GM21723 (cell line): ENCODE results near the gene EDDM3A.

Source experiments
- ATAC-seq: cut with Tn5 transposase; IDR thresholded peaks from one replicate; pipeline ENCODE4 v1.9.1; 2021; ENCODE audit warnings: mild to moderate bottlenecking, moderate library complexity; ENCODE audit not compliant: unreplicated experiment

Gene EDDM3A

DNA sequence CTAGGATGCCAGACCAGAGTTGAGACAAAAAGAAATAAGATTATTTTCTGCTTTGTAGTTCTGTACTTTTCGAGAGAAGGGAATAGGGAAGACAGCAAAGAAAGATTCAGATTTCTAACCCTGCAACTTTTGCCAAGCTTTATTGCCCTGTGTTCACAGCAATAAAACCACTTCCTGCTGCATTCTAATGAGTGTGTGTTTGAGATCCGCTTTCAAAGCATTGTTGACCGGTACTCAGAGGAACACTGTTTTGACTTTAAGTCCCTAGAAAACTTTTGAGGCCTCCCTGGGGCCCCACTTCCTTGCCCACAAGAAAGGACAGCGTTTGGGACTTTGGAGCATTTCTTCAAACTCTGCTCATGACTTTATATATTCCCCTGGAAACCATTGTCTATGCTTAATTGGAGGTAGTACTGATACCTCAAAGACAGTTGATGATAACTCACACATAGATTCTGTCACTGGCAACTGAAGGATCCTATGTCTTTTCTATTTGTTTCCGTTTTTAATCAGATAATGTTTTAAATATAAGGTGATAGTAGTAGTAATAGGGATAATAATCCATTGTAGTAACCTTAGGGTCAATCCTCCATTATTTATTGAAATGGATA is 36.7 kb downstream of the EDDM3A start:
- peak; percentile 53 for ATAC-seq

DNA sequence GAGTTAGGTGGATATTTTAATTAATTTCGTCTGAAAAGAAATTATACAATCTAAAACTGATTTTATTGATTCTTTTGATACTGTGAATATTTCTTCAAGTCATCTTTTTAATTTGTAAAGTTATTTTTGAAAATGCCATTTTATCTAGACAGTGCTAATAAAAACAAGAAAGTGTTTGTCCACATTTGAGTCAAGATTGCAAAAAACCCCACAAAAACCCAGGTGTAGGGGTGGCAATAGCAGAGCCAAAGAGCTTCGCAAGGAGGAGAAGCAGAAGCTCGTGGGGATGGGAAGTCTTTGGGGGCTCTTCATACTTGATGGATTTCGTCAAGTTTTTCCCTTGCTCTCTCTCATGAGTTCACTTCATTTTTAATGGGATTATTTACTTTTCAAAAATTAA is 41.3 kb downstream of the EDDM3A start:
- no peak for ATAC-seq

DNA sequence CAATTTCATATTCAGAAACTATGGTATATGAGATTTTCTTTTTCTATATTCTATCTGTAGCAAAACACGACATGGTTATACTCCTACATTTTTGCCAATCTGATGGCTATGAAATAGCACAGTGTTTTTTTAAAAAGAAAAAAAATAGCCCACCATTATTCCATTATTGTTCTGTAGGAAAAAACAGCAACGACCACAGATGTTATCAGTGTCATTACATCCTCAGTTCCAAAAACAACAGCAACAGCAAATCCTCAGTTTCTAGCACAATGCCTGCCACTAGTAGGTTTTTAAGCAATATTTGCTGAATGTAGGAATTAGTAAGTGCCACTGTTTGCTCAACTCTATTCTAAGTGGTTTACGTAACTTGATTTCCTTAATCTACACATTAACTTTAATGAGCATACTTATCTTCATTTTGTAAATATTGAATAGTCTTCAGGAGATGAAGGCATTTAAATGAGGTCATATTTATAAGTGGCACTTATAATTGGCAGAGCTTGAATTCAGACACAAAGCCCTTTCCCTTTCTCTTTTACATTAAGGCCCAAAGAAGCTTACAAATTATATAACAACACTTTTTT is 43.6 kb downstream of the EDDM3A start:
- ATAC-seq, result no peak

DNA sequence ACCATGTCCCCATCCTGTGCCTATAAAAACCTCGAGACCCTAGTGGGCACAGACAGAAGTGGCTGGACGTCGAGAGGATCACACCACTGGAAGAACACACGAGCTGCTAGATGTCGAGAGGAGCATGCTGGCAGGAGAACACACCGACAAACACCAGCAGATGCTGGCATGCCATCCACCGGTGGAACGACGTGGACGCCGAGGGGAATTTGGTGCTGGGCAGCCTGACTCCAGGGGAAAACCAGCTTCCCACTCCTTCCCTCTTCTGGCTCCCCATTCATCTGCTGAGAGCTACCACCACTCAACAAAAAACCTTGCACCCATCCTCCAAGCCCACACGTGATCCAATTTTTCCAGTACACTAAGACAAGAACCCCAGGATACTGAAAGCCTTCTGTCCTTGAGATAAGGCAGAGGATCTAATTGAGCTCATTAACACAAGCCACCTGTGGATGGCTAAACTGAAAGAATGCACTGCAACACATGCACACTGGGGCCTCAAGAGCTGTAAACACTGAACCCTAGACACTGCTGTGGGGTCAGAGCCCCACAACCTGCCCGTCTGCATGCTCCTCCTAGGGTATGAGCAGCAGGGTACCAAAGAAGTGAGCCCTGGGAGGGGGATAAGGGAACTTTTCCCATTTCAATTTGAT is 44.9 kb downstream of the EDDM3A start:
- no peak for ATAC-seq

DNA sequence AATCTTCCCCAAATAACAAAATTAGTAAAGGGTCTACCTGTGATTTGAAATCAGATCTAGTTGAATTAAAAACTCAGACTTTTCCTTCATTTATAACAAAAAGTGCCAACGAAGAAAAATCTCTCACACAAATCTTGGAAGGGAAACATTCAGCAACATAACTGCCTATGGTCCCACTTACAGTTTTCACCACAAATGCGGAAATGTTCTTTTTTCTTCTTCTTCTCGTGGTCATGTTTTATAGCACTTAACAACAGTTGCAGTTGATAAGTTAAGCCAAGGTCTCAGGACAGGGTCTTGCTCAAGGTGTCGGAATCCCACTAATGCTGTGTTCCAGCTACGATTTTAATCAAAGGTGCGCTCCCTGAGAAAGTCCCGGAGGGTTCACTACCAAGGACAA is 45.5 kb downstream of the EDDM3A start:
- no peak for ATAC-seq

DNA sequence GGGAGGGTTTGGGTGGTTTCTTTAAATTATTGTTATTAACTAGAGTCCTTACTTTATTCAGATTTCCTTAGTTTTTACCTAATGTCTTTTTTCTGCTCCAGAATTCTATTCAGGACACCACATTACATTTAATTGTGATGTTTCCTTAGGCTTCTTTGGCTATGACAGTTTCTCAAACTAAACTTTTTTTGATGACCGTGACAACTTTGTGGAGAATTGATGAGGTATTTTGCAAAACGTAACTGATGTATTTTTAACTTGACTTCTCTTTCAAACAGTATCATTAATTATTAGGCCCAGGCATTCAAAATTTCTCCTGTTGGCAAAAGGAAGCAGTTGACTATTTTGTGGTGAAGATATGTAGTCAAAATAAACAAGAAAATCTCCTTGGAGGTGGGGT is 45.9 kb downstream of the EDDM3A start:
- no peak for ATAC-seq

DNA sequence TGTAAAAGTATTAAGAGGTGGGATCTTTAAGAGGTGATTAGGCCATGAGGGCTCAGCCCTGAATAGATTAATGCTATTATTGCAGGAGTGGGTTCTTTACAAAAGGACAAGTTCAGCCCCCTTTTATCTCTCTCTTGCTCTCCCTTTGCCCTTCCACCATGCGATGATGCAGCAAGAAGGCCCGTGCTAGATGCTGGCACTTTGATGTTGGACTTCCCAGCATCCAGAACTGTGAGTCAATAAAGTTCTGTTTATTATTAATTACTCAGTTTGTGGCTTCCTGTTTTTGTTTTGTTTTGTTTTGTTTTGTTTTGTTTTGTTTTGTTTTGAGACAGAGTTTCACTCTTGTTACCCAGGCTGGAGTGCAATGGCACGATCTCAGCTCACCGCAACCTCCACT is 46.9 kb downstream of the EDDM3A start:
- no peak for ATAC-seq

DNA sequence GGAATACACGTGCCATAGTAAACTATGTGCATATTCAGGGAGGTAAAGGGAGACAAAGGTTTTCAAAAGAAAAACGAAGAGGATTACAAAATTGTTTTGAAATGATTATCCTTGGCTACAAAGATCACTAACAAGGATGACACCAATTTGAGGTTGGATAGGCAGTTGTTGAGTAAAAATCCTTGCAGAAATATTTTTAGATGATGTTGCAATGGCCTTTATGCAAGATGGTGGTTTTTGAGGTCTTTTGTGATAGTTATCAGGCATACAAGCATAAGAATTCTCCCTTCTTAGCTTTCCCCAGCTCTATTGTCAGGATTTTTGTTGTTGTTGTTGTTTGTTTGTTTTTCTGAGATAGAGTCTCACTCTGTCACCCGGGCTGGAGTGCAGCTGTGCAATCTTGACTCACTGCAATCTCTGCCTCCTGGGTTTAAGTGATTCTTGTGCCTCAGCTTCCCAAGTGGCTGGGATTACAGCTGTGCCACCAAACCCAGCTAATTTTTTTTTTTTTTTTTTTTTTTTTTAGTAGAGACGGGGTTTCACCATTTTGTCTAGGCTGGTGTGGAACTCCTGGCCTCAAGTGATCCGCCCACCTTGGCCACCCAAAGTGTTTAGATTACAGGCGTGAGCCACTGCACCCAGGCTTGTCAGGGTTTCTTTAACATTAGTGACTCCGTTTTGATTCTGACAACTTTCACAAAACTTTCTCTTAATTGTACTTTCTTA is 49.1 kb downstream of the EDDM3A start:
- ATAC-seq, result no peak

DNA sequence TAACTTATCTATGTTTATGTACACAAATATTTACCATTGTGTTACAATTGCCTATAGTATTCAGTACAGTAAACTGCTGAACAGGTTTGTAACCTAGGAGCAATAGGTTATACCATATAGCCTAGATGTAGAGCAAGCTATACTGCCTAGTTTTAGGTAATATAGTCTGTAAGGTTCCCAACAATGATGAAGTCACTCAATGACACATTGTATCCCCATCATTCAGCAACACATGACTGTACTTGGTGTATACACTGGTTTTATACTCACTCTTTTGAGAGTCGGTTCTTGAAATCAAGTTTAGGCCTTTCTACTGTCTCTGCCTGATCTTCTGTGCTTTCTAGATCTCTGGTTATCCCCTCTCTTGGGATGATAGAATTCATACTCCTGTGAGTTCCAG is 51.5 kb downstream of the EDDM3A start:
- ATAC-seq, result no peak
